Activated T-cell treated with anti-CD3 and anti-CD28 coated beads for 24 hours (primary cell): ENCODE measurements around the gene WDR59.
"Not testable (repeated sequence)": the region's sequence is repeated elsewhere in the genome, so short reads cannot be mapped to it uniquely, and the experiment has no call there.

Source experiments
- DNase-seq: peaks from one replicate; pipeline ENCODE4 v3.0.0-alpha.2; 2020; ENCODE audit warnings: low read depth

WDR59 gene

DNA sequence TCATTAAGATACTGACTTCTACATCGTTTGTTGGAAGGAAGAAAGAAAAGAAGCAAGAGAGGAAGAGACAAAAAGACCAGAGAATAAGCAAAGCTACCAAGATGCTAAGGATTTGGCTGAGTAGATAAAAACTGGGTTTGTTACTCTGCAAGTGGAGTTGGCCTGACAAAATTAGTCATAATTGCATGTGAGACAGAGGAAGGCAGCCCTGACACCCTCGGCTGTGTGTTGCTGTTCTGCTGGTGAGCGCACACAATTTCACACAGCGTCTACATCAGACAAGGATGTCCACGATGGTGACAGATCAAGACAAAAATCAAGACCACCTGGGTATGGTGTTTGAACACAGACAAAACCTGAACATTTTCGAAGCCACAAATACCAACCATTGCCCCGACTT lies 134.9 kb downstream of the WDR59 start:
- no peak for DNase-seq

DNA sequence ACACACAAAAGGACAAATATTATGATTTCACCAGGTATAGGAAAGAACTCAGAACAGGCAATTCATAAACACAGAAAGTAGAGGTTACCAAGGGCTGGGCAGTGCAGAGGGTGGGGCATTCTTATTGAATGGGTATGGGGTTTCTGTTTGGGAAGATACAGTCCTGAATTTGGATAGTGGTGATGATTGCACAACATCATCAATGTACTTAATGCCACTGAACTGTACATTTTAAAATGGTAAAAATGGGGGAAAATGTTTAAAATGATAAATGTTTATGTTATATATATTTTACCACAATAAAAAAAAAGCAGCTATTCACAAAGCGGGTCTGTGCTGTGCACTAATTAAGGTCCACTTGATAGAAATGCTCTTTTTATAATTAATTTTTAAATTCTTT lies 137.7 kb downstream of the WDR59 start:
- DNase-seq, result no peak

- DNase-seq, result no peak
Measured at GRCh38 chr16:74846714-74847113, 138.2 kb downstream of the WDR59 start.

DNA sequence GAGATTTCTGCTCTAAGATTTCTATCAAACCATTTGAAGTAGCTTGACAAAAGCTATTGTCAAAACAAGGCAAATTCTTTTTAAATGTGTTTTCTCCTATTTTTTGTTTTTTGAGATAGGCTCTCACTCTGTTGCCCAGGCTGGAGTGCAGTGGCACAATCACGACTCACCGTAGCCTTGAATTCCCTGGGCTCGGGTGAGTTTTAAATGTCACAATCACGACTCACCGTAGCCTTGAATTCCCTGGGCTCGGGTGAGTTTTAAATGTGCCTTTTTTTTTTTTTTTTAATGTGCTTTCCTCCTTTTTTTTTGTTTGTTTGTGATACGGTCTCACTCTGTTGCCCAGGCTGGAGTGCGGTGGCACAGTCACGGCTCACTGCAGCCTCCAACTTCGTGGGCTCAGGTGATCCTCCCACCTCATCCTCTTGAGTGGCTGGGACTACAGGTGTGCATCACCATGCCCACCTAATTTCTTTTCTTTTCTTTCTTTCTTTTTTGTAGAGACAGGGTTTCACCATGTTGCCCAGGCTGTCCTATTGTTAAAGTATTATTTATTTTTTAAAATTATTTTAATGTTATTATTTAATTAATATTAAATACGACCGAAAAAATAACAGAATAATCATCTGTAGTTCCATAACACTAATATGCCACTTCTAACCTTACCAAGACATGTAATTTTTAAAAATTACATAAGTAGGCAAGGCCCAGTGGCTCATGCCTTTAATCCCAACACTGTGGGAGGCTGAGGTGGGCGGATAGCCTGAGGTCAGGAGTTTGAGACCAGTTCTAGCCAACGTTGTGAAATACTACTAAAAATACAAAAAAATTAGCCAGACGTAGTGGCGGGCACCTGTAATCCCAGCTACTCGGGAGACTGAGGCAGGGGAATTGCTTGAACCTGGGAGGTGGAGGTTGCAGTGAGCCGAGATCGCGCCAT lies 140.6 kb downstream of the WDR59 start:
- no peak for DNase-seq

DNA sequence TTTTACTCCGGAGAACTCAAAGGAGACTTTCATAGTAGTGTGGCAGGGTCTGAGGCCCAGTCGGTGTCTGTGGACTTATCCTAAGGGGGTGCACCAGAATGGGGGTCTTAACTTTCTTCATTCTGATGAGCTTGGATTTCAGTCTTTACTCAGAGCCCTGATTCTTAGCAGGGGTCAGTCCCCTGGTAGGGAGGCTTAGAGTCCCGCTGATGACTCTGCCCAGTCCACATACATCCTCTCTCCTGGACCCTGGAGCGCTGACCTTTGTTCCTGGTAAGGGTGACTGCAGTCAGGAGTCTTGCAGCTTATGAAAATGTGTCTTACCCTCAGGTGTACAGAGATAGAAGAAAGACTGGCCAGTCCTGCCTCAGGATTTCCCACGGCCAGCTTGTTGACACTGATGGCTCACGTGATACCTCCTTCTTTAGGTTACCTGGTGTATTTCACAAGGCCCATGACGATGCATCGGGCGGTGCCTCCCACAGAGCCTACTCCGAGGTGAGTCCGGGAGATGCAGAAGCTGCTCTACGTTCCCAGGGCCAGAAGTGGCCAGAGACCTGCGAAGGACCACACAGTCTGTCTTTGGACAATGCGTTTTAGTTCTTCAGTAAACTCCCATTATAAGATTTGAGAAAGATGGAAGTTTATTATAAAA lies 141.4 kb downstream of the WDR59 start:
- DNase-seq, result not testable (repeated sequence)

DNA sequence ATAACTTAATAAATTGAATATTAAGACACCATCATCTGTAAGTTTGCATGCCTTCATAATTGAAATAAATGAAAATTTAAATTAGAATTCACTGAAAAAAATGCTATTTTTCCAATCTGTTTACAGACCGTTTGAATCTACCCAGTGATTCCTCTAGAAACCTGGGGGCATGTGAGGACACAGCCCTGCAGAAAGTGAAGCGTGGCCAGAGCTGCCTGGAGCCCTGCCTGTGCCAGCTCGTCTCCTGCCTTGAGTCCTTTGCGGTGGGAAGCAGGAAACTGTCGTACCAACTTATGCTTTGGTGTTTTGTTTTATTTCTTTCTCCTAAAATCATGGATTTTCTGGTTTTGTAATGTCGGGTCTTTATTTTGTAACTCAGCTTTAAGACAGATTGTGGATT lies 142.5 kb downstream of the WDR59 start:
- no peak for DNase-seq

GRCh38 chr16:74841904-74842303 lies 143.0 kb downstream of the WDR59 start:
- DNase-seq, result no peak

- DNase-seq, result no peak
Measured at GRCh38 chr16:74841469-74841868, 143.5 kb downstream of the WDR59 start.

GRCh38 chr16:74837056-74837455 lies 147.9 kb downstream of the WDR59 start:
- DNase-seq, result no peak

DNA sequence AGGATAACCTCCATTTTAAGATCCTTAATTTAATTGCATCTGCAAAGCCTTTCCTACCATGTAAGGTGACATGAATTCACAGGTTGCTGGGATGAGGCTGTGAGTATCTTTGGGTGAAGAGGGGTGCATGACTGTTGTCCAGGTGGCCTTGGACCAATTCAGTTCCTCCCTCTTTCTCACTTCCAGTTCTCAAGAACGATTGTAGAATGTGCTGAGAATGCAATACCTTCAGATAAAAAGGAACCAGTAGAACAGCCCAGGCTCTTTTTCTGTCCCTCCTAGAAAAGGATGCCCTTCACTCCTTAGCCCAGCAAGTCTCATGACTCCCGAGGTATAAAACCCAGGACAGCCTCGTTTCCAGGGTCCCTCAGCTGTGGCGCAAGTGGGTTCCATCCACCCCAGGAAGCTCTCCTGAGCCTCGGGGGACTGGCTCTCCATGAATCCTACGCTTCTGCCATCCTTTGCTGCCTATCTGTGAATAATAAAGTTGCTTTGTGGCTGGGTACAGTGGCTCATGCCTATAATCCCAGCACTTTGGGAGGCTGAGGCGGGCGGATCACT lies 148.7 kb downstream of the WDR59 start:
- no peak for DNase-seq

DNA sequence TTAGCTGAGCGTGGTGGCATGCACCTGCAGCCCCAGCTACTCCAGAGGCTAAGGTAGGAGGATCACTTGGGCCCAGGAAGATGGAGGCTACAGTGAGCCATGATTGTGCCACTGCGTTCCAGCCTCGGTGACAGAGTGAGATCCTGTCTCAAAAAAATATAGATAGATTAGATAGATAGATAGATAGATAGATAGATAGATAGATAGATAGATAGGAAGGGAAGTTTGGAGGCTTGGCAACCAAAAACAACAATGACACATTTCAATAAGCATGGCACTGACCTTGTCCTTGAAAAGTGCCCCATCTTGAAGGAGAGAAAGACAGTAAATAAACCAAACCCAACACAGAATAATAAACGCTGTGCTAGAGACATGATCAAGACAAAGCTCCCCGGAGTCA lies 152.7 kb downstream of the WDR59 start:
- DNase-seq, result no peak

GRCh38 chr16:74831467-74831866 lies 153.5 kb downstream of the WDR59 start:
- DNase-seq, result no peak

GRCh38 chr16:74830648-74831047 lies 154.3 kb downstream of the WDR59 start:
- no peak for DNase-seq

GRCh38 chr16:74829637-74830036 lies 155.3 kb downstream of the WDR59 start:
- no peak for DNase-seq

DNA sequence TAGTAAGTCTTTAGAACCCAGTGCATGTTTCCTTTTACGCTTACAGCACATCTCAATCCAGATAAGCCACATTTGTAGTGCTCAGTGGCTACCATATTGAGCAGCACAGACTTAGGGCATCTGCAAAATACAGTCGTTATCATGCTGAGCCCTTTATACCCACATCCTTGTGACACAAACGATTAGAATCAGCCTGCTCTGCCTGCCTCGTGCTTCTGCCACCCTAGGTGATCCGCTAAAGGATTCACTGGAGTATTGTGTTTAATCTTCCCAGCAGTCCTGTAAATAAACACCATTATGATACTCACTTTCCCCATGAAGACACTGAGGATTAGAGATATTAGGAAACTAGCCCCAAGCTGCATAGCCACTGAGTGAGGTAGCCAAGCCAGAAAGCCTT lies 159.0 kb downstream of the WDR59 start:
- no peak for DNase-seq

- no peak for DNase-seq
Measured at GRCh38 chr16:74825016-74825415, 159.9 kb downstream of the WDR59 start.
